GM21717 (cell line): ENCODE data around the gene DTNBP1.

ENCODE experiments used
- ATAC-seq: cut with Tn5 transposase; IDR thresholded peaks from one replicate; pipeline ENCODE4 v1.9.1; 2021; ENCODE audit warnings: mild to moderate bottlenecking, moderate library complexity; ENCODE audit not compliant: unreplicated experiment

DTNBP1 gene

DNA sequence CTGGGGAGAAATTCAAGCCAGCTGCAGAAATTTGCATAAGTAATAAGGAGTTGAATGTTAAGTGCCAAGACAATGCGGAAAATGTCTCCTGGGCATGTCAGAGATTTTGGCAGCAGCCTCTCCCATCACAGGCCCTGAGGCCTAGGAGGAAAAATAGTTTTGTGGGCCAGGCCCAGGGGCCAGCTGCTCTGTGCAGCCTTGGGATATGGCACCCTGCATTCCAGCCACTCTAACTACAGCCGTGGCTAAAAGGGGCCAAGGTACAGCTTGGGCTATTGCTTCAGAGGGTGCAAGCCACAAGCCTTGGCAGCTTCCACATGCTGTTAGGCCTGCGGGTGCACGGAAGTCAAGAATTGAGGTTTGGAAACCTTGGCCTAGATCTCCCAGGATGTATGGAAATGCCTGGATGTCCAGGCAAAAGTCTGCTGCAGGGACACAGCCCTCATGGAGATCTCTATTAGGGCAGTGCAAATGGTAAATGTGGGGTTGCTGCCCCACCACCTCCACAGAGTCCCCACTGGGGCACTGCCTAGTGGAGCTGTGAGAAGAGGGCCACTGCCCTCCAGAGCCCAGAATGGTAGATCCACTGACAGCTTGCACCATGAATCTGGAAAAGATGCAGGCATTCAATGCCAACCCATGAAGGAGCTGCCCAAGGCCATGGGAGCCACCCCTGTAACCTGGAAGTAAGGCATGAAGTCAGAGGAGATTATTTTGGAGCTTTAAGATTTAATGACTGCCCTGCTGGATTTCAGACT lies 126.5 kb downstream of the DTNBP1 start:
- no peak for ATAC-seq

DNA sequence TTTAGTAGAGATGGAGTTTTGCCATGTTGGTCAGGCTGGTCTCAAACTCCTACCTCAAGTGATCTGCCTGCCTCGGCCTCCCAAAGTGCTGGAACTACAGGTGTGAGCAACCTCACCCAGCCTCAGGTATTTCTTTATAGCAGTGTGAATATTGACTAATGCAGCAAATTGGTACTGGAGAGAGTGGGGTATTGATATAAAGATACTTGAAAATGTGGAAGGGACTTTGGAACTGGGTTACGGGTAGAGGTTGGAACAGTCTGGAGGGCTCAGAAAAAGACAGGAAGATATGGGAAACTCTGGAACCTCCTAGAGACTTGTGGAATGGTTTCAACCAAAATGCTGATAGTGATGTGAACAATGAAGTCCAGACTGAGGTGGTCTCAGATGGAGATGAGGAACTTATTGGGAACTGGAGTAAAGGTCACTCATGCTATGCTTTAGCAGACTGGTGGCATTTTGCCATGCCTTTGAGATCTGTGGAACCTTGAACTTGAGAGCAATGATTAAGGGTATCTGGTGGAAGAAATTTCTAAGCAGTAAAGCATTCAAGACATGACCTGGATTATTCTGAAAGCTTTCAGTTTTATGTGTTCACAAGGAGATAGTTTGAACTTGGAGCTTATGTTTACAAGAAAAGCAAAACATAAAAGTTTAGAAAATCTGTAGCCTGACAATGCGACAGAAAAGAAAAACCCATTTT lies 127.2 kb downstream of the DTNBP1 start:
- no peak for ATAC-seq

DNA sequence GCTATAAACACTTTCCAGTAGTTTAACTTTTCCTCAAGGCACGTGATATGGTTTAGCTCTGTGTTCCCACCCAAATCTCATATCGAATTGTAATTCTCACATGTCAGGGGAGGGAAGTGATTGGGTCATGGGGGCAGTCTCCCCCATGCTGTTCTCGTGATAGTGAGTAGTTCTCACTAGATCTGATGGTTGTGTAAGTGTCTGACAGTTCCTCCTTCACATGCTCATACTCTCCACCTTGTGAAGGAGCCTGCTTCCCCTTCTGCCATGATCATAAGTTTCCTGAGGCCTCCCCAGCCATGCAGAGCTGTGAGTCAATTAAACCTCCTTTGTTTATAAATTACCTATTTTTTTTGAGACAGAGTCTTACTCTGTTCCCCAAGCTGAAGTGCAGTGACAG lies 127.9 kb downstream of the DTNBP1 start:
- no peak for ATAC-seq

DNA sequence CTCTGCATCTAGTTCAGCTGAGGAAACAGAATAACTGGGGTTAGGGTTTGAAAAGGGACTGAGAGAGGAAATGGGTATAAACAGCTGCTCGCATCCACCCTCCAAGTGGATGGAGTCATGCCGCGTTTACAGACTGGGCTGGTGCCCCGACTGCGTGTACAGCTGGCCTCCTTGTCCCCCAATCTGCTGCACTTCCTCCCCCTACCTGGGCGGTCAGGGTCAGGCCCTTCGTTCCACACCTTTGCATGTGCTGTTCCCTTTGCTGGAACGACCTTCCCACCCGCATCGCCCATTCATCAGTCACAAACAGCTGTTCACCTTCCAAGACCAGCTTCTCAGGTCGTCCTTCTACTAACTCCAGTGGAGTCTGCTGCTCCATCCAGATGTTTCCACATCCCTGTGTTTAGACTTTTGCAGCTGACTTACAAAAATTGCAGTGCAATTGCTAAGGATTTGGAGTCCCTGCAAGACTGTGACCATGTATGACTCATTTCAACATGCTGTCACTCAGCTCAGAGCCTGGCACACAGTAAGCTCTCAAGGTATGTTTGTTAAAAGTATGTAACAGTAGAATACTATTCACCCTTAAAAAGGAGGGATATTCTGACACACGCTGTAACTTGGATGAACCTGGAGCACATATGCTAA lies 129.3 kb downstream of the DTNBP1 start:
- ATAC-seq = no peak

DNA sequence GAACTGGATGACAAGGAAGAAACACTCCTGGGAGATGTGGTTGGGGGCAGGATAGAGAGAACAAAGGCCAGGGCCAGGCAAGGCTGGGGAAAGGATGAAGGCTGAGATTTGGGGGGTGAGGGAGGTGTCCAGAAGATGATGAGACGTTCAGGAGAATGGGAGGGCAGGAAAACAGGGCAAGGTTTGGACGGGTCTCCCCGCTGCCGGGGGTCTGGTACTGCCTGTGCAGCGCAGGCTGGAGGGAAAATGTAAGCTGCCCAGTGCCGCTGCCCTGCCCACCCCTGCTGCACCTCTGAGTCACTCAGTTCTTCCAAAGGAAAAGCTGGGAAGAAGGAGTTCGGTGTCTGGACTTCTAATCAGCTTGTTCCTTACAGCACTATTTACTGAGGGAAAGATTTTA lies 130.9 kb downstream of the DTNBP1 start:
- no peak for ATAC-seq

DNA sequence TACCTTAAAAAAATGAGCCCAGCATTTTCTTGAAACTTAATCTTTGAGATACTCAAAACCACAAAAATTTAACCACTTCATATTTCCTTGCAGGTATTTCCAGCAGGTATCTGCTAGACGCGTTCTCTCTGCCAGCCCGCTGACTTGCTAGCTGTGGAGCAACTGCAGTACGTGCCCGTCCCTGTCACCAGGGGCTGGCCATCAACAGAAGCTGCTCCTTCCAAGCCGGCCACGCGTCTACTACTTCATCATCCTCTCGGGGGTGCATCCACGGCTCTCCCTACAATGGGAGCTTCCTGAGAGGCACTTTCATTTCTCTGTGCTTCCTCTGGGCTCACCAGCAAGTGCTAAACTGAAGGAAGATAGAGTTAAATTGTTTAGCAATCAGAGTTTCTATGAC lies 132.4 kb downstream of the DTNBP1 start:
- no peak for ATAC-seq

DNA sequence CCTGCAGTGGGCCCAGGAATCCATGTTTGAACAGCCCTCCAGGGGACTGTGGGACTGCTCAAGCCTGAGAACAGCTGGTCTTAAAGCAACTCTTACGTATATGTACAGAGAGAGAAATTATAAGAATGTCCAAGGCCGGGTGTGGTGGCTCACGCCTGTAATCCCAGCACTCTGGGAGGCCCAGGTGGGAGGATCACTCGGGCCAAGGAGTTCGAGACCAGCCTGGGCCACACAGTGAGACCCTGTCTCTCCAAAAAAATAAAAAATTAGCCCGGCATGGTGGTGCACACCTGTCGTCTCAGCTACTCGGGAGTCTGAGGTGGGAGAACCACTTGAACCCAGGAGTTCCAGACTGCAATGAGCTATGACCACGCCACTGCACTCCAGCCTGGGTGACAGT lies 134.0 kb downstream of the DTNBP1 start:
- ATAC-seq = no peak

DNA sequence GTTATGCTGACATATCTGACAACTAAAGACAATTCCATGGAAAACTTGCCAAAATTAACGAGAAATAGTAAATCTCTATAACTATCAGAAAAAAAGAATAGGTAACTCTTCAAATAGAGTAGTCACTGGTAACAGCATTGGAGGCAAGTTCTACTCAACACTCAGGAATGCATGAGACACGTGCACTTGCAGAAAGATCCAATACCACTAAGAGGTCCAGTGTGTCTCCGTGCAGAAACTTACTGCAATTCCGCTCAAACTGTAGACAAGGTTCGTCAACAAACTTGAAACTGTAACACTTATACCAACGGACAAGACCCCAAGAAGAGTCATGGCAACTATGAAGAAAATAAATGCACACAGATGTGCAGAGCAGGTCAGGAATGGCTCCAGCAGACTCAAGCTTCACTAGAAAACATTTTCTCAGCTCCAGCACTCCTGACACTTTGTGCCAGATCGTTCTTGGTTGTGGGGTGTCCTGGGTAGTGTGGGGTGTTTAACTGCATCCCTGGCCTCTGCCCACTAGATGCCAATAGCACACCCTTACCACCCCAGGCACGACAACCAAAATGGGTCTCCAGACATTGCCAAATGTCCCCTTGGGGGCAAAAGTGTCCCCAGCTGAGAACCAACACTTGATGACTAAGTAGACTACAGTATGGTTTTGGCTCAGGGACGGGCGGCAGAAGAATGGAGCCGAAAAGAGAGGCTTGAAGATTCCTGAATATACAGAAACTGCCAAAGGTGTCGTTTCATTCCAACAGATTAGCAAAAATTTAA lies 134.8 kb downstream of the DTNBP1 start:
- no peak for ATAC-seq

DNA sequence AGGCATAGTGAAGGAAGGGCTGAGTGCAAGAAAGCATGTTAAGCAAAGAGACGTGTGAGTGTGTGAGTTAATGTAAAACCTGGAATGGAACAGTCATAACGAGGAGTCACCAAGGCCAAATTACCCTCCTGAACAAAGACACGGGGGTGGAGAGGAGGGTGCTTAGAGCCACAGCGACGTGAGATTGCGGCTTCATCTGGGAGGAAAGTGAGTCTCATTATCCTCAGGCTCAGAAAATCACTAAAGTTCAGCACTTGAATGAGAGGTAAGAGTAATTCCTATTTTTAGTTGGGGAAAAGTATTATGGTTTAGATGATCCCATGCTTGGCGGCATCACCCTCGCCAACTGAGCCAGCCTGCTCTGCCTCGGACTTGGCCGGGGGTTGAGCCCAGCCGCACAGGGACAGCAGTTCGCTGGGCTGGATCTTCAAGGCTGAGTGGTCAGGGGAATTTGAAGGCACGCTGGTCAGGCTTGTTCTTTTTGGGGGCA lies 136.6 kb downstream of the DTNBP1 start:
- no peak for ATAC-seq

DNA sequence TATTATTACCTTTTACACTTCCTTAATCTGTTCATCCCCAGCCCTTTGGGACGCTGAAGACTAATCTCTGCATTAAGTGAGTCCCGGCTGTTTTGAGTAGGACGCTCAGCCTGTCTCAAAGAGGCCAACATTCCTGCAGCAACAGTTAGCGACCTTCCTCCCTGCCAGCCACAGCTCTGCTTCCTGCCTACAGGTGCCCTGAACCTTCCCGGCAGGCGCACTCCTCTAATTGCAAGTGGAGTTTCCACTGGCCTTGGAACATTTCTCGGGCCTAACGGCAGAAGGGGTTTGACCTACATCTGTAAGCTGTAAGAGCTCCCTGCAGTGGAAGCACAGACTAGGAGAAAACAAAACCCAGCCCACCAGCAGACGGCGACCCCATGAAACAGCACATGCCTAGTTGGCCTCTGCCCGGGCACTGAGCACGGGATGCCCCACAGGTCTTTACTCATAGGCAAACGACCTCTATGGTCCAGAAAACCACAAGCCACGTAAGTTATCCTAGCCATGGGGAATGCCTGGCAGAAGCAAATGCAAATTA lies 137.9 kb downstream of the DTNBP1 start:
- ATAC-seq = no peak

DNA sequence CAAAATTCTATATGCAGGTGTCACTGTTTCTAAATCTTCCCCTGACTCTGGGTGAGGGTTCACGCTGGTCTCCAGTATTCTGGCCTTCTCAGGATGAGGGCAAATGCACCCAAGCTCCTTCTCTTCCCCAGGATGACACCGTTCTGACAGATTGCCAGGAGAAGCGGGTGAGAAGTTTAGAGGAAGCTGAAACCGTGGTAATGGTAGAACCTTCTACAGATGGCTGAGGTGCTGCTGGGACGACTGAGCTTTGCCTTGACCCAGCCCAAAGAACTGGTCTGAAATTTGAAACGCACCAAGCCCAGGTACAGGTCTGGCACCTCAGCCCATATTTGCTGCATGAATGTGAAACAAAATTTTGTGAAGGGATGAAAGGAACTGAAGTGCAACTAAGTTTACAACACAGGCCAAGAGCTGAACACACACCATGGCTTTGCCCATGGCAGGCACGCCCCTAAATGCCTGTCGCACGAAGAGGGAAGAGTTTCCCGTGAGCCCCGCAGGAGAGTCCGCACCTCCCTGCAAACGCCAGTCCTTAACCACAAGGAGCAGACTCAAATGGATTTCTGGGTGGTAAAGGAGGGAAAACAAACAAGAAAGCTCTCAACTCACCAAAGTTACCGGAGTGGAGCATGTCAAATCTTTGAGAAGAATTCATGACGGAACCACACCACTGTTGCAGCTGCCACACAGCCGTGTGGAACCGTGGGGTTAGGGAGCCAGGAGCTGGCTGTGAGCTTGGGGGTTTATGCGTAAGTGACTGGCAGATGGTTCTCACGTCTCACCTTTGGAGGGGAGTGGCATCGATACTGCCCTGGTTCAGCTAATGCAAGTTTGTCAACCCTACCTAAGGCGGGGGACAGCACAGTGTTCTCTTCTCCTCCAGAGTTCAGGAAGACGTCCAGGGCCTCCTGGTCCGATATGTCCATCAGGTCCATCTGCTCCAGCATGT lies 138.9 kb downstream of the DTNBP1 start:
- no peak for ATAC-seq

DNA sequence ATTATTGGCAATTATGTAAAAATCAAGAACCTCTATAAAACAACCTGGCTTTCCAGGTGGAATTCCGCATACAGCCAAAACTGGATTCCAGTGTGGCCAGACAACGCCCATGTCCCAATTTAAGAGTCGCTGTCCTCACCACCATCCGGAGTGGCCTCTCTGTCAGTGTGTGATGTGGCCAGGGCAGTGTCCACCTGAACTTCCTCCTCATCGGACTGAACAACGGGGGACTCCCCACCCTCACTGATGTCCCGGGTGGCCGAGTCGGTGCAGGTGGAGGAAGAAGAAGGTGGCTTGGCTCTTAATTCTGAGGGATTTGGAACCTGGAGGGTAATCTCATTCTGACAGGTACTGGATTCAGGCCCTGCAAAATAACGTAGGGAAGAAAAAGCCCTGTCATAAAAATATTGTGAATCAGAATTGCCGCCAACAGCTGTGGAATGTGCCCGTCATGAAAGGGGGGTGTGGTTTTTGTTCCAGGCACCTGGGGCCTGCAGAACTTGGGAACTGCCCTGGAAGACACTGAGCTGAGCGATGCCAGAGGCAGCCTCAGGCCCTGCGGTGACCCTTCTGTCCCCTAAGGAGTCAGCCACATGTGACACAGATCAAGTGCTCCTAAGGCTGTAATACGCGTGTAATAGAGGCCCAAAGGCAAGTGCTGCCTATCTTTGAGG lies 139.8 kb downstream of the DTNBP1 start:
- ATAC-seq = no peak

DNA sequence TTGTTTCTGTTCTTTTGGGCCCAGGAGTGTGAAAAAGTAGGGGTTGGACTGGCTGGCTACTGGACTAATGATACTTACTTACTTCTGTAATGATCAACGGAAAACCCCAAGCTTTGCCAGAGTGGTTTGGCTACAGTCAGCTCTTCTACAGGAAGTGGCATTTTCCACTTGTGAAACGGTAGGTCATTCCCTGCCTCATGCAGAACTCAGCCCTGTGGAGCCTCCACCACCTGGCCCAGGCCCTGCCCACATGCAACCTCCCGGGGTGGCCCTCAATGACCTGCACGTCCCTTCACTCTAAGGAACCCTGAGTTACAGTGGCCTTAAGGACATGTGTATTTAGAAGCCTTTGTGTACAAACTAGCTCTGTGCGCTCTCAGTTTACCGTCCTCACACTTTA lies 140.4 kb downstream of the DTNBP1 start:
- ATAC-seq = no peak

DNA sequence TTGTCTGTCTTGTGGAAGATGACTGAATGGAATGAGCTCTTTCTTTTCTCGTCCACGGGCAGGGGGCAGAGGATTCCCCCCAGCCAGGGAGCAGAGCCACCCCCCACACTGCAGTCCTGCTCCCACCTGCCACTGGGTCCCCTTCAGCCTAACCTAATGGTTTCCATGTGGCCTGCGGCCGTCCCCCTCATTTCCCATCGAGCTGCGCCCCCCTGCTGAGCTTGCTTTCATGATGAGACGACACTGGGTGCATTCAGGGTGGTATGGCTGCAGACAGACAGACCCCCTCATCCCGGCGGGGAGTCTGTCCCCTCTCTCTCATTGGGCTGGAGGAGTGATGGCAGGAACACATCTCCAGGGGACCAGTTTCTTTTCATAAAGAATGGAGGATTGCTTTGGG lies 140.8 kb downstream of the DTNBP1 start:
- ATAC-seq = no peak

DNA sequence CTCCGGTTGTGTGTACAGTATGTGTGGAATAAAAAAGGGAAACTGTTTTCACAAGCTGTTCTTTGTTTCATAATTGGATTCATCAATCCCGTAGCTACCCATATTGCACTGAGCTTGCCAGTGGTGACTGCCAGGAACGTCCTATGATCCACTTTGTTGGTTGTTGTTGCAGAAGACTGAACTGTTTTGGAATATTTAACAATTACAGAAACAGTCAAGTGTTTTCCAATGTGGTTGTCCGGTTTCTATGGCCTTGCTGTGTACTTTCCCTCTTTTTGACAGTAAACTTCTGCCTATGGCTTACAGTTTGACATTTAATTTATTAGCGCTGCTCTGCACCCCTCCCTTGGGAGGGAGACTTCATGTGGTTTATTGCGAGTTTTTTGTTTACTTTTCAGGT lies 141.2 kb downstream of the DTNBP1 start:
- no peak for ATAC-seq

DNA sequence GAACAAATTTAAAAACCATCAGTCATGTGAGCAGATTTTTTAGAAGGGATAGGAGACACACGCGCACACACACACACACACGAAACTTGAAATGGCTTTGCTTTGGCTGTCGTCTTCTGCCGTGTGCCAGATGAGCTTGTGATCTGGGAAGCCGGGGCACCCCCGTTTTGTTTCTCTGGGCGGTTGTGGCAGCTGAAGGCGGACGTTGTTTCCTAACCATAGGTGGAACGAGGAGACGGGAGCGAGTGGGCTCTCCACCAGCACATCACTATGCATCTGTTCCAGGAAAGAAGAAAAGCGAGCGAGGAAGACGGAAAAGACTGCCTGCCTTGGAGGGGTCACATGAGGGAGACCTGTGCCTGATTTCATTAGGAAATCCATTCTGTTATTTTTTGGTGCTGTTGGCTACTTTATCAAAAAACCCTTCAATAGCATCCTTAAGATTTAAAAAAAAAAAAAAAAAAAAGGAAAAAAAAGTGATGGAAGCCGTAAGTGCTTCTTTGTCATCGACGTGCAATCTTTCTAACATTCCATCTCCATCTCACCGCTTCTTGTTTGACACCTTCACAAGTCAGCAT lies 142.1 kb downstream of the DTNBP1 start:
- ATAC-seq = no peak

DNA sequence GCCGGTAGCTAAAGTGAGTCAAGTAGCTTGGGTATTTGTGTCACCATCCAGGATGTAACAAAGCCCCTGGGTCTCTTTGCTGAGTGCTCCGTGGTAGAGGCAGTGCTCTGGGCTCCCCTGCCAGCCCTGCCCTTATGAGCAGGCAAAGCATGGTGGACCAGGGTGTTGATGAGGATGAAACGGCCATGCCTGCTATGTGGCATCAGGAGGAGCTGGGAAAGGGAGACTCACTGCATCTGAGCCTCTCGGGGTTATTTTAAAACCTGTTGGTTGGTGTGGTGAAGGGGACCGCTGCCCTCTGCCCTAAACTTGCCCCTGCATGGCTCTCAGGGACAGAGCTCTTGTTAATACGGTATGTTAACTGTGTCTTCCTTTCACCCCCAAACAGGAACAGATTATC lies 143.1 kb downstream of the DTNBP1 start:
- no peak for ATAC-seq

DNA sequence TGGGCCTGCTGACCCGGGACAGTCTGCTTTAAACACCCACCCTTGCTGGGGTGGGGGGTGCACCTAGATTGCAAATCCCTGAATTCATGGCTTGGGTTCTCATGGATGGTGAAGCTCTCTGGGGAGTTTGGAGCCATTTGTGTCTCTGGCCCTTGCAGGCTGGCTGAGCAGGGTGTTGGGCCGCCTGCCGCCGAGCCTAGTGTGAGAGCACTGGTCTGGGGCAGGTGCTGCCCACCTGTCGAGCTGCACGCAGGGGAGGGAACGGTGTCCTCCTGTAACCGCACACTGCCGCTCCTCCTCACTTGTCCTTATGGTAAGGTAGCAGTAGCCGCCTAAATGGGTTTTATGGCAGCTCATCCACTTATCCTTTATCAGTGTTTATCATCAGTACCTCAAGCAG lies 143.9 kb downstream of the DTNBP1 start:
- no peak for ATAC-seq

DNA sequence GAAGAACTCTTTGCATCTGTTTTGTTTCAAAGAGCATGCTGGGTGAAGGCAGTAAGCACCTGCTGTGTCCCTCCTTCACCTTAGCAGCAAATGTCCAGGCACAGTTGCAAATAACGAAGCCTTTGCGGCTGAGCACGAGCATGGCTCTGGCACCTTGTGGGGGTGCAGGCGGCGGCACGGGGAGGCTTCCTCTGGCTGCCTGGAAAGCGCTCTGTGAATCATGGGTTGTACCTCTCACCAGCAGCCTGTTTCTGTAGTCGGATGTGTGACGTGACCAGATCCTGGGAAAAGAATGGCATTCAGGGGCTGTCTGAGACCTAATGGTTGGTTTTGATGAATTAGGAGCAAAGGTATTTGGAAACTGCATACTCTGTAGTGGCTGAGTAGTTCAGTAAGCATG lies 144.8 kb downstream of the DTNBP1 start:
- ATAC-seq = no peak
